Activated CD8-positive, alpha-beta memory T cell treated with anti-CD3 and anti-CD28 coated beads for 36 hours (primary cell): ENCODE data around the gene RMDN3. TPM values are rescaled to one million over a fixed set of nuclear protein-coding genes. Genes with fewer than 3 reads are reported as not detected.

Experiments
- CTCF ChIA-PET: fragments of 350-600 bp; sonication (Branson Sonifier 250); formaldehyde crosslinking; loops from one replicate; lab custom pipeline; 2021; ENCODE audit warnings: antibody characterized with exemption; lab: Charles Lee
- POLR2A ChIA-PET: fragments of 350-600 bp; sonication (Branson Sonifier 250); formaldehyde crosslinking; loops from one replicate; lab custom pipeline; 2021; ENCODE audit warnings: antibody characterized with exemption; lab: Charles Lee
- total RNA-seq, 2 experiments: library from RNA; stranded (reverse); gene quantifications; one replicate each; pipeline ENCODE4 v1.2.3, GENCODE V29; 2021

The RMDN3 gene
- total RNA-seq, 2 experiments from 2014 or later = 39.4 to 43.4 TPM

- POLR2A ChIA-PET = interaction anchor here (0.5 kb wide), 1 partner anchor 167 kb away, joined by 8 read pairs; no protein-coding TSS in a partner anchor
- CTCF ChIA-PET = interaction anchor here (1.0 to 1.2 kb wide), 2 partner anchors 36 to 44 kb away, joined by 3 read pairs; no protein-coding TSS in a partner anchor
Measured at GRCh38 chr15:40739047-40739446, 16.0 kb downstream of the RMDN3 start.

GRCh38 chr15:40737048-40737447, 18.0 kb downstream of the RMDN3 start:
- ChIA-PET POLR2A (no interaction called here), CTCF (interaction anchor here (0.6 kb wide), 1 partner anchor 36 kb away, joined by 3 read pairs; no protein-coding TSS in a partner anchor)

- ChIA-PET CTCF (no interaction called here), POLR2A (interaction anchor here (0.5 kb wide), 1 partner anchor 12 kb away, joined by 5 read pairs; no protein-coding TSS in a partner anchor)
Measured at GRCh38 chr15:40736575-40736974, 18.5 kb downstream of the RMDN3 start.

- CTCF ChIA-PET = interaction anchor here (0.6 to 1.2 kb wide), 3 partner anchors 23 to 37 kb away, joined by 3 to 4 read pairs (median 3); partner anchors contain the start of gene RAD51
- POLR2A ChIA-PET = interaction anchor here (0.6 kb wide), 1 partner anchor 206 kb away, joined by 3 read pairs; no protein-coding TSS in a partner anchor
Measured at GRCh38 chr15:40731034-40731433, 24.0 kb downstream of the RMDN3 start.

GRCh38 chr15:40723919-40724318, 31.1 kb downstream of the RMDN3 start:
- ChIA-PET CTCF (interaction anchor here (1.1 kb wide), 1 partner anchor 38 kb away, joined by 4 read pairs; no protein-coding TSS in a partner anchor), POLR2A (interaction anchor here (0.6 to 0.7 kb wide), 3 partner anchors 12 to 343 kb away, joined by 3 to 5 read pairs (median 5); no protein-coding TSS in a partner anchor)

- ChIA-PET CTCF (interaction anchor here (0.6 to 1.1 kb wide), 2 partner anchors 16 to 37 kb away, joined by 4 to 5 read pairs; no protein-coding TSS in a partner anchor), POLR2A (interaction anchor here (0.7 kb wide), 1 partner anchor 28 kb away, joined by 5 read pairs; the partner anchor contains the start of gene RAD51)
Measured at GRCh38 chr15:40722934-40723333, 32.1 kb downstream of the RMDN3 start.

- ChIA-PET CTCF (interaction anchor here (0.6 kb wide), 1 partner anchor 15 kb away, joined by 5 read pairs; no protein-coding TSS in a partner anchor), POLR2A (interaction anchor here (0.7 kb wide), 2 partner anchors 27 to 154 kb away, joined by 5 to 7 read pairs; partner anchors contain the start of gene RAD51)
Measured at GRCh38 chr15:40722354-40722753, 32.7 kb downstream of the RMDN3 start.

- CTCF ChIA-PET = no interaction called here
- POLR2A ChIA-PET = interaction anchor here (0.7 kb wide), 1 partner anchor 153 kb away, joined by 7 read pairs; no protein-coding TSS in a partner anchor
Measured at GRCh38 chr15:40721701-40722100, 33.4 kb downstream of the RMDN3 start.

- ChIA-PET CTCF (interaction anchor here (1.0 kb wide), 1 partner anchor 114 kb away, joined by 5 read pairs; no protein-coding TSS in a partner anchor), POLR2A (no interaction called here)
Measured at GRCh38 chr15:40716165-40716564, 38.9 kb downstream of the RMDN3 start.

GRCh38 chr15:40714144-40714543, 40.9 kb downstream of the RMDN3 start:
- ChIA-PET CTCF (no interaction called here), POLR2A (interaction anchor here (0.6 to 0.7 kb wide), 2 partner anchors 100 to 126 kb away, joined by 3 to 5 read pairs; no protein-coding TSS in a partner anchor)

- CTCF ChIA-PET = no interaction called here
- POLR2A ChIA-PET = no interaction called here
Measured at GRCh38 chr15:40706121-40706520, 48.9 kb downstream of the RMDN3 start.

- ChIA-PET CTCF (interaction anchor here (0.7 kb wide), 1 partner anchor 24 kb away, joined by 6 read pairs; no protein-coding TSS in a partner anchor), POLR2A (no interaction called here)
Measured at GRCh38 chr15:40702077-40702476, 53.0 kb downstream of the RMDN3 start.

GRCh38 chr15:40697916-40698315, 57.1 kb downstream of the RMDN3 start:
- CTCF ChIA-PET = no interaction called here
- POLR2A ChIA-PET = no interaction called here

GRCh38 chr15:40696228-40696627, 58.8 kb downstream of the RMDN3 start:
- ChIA-PET CTCF (interaction anchor here (0.6 to 1.9 kb wide), 4 partner anchors 13 to 627 kb away, joined by 3 to 4 read pairs (median 4); no protein-coding TSS in a partner anchor), POLR2A (interaction anchor here (3.0 kb wide), 1 partner anchor 69 kb away, joined by 20 read pairs; the partner anchor contains the start of gene GCHFR)

GRCh38 chr15:40695469-40695890, 59.6 kb downstream of the RMDN3 start:
- POLR2A ChIA-PET = interaction anchor here (0.5 to 3.0 kb wide), 9 partner anchors 27 to 199 kb away, joined by 3 to 20 read pairs (median 6); partner anchors contain the start of genes CCDC32, DNAJC17, GCHFR and RPUSD2
- CTCF ChIA-PET = interaction anchor here (0.6 to 2.7 kb wide), 7 partner anchors 14 to 209 kb away, joined by 3 to 12 read pairs (median 4); no protein-coding TSS in a partner anchor

- POLR2A ChIA-PET = interaction anchor here (0.5 to 3.0 kb wide), 12 partner anchors 28 to 256 kb away, joined by 3 to 20 read pairs (median 5); partner anchors contain the start of genes CCDC32, DNAJC17, GCHFR and RPUSD2
Measured at GRCh38 chr15:40694688-40695468, 60.2 kb downstream of the RMDN3 start, which contains the start of gene RAD51. RAD51 (plus strand) TSS chr15:40695174; CDS start chr15:40698759, 3,585 bp downstream.

GRCh38 chr15:40693904-40694687, 61.0 kb downstream of the RMDN3 start:
- ChIA-PET CTCF (interaction anchor here (0.6 to 2.7 kb wide), 12 partner anchors 8 to 210 kb away, joined by 3 to 12 read pairs (median 4); no protein-coding TSS in a partner anchor), POLR2A (interaction anchor here (0.6 to 3.0 kb wide), 8 partner anchors 50 to 257 kb away, joined by 3 to 20 read pairs (median 4); partner anchors contain the start of genes CCDC32, DNAJC17, GCHFR and VPS18)

More at GRCh38 chr15:40694688-40695468, 60.2 kb downstream of the RMDN3 start, which contains the start of gene RAD51:
- CTCF ChIA-PET = interaction anchor here (0.6 to 2.7 kb wide), 10 partner anchors 9 to 210 kb away, joined by 3 to 12 read pairs (median 4); no protein-coding TSS in a partner anchor

GRCh38 chr15:40691737-40692136, 63.3 kb downstream of the RMDN3 start:
- POLR2A ChIA-PET = no interaction called here
- CTCF ChIA-PET = no interaction called here
